Transverse colon (tissue), 4 donors: ENCODE data around the gene MFAP1.

Source experiments
- POLR2A ChIP-seq: fragments of 450-650 bp; IDR thresholded peaks from one replicate; pipeline ENCODE4 v1.6.1; 2016; ENCODE audit warnings: antibody characterized with exemption, mild to moderate bottlenecking, moderate library complexity
- POLR2AphosphoS5 ChIP-seq, 3 donors: sonication (generic); formaldehyde crosslinking; IDR thresholded peaks; one replicate each; pipeline ENCODE4 v1.6.1; 2016; ENCODE audit warnings: antibody characterized with exemption in 3 of 3
- TF ChIP-seq, protein P1 (sequence below), 5 experiments: fragments of 200-600 bp in 3 of 5; fragments of 450-650 bp in 2 of 5; sonication (generic) in 3 of 5; IDR thresholded peaks; 1 replicate in 2 of 5; 2 replicates in 3 of 5; pipeline ENCODE4 v1.5.1; 2016 to 2017; ENCODE audit warnings: antibody characterized with exemption in 5 of 5, inconsistent platforms in 3 of 5, mild to moderate bottlenecking in 2 of 5, moderate library complexity in 1 of 5

DNA sequence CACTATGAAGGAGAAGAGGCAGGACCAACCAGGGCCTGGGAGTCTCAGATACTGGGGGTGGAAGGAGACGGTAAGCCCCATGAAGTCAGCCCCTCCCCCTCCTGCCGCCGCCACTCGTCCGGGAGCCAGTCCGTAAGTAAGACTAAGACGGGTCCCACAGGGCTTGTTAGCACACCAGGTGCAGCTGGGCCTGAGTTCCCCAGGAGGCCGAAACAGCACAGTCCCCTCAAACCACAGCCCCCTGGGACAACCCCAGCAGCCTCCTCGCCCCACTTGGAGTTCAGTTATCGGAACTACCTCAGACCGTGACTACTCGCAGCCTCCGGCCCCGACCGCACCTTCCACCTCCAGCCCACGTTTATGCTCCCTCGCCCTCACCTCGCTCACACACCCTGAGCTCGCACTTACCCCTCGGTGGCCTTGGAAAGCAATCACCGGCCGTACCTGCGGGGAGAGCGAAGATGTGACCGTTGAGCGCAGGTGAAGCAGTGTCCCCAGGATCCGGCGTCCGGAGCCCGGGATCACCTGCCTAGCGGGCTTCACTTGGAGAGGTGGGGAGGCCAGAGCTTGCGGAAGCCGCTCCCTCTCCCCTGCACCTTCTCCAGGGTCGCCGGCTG lies 48.3 kb downstream of the MFAP1 start:
- TF ChIP-seq POLR2A (no peak), POLR2AphosphoS5 (IDR thresholded peaks at IDR 0.05) (no peak)
- TF ChIP-seq, protein P1, sequence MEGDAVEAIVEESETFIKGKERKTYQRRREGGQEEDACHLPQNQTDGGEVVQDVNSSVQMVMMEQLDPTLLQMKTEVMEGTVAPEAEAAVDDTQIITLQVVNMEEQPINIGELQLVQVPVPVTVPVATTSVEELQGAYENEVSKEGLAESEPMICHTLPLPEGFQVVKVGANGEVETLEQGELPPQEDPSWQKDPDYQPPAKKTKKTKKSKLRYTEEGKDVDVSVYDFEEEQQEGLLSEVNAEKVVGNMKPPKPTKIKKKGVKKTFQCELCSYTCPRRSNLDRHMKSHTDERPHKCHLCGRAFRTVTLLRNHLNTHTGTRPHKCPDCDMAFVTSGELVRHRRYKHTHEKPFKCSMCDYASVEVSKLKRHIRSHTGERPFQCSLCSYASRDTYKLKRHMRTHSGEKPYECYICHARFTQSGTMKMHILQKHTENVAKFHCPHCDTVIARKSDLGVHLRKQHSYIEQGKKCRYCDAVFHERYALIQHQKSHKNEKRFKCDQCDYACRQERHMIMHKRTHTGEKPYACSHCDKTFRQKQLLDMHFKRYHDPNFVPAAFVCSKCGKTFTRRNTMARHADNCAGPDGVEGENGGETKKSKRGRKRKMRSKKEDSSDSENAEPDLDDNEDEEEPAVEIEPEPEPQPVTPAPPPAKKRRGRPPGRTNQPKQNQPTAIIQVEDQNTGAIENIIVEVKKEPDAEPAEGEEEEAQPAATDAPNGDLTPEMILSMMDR (IDR thresholded peaks at IDR 0.05) = no peak
